ENCODE data around the gene GDF10. TPM values are rescaled to one million over a fixed set of nuclear protein-coding genes. Genes with fewer than 3 reads are reported as not detected.

Gene GDF10
- total and polyA plus RNA-seq, 2 donors (not counting 1 experiment from before 2014, with no cell fraction given) = not detected

GRCh38 chr10:47356708-47357107, 56.7 kb downstream of the GDF10 start:
- H3K4me3 ChIP-seq (ENCODE audit: control extremely low read depth in 1 of 5, extremely low read depth in 1 of 5, insufficient read depth in 1 of 5, low read depth in 2 of 5, low read length in 4 of 5) = no peak overlapping the region
- no peak overlapping the region for H2AFZ ChIP-seq (ENCODE audit: insufficient read depth, low read depth, low read length, poor library complexity, severe bottlenecking)
- no peak overlapping the region for H3K9ac ChIP-seq (ENCODE audit: low read length)
- H4K20me1 ChIP-seq (ENCODE audit: control insufficient read depth, insufficient read depth, low read length, poor library complexity, severe bottlenecking) = no peaks in the 10 kb centered on the region
- no peak overlapping the region for H3K4me2 ChIP-seq (replicated peaks; ENCODE audit: low read depth, low read length, poor library complexity, severe bottlenecking)
- H3K36me3 ChIP-seq (replicated peaks in 1 of 2; ENCODE audit: control extremely low read depth in 1 of 2, control insufficient read depth in 1 of 2, extremely low read depth in 1 of 2, insufficient read depth in 2 of 2, low read length in 1 of 2) = no peaks in the 10 kb centered on the region
- H3K9me3 Mint-ChIP-seq (ENCODE audit: insufficient read depth) = no peaks in the 10 kb centered on the region
- H3K27me3 Mint-ChIP-seq = no peaks in the 10 kb centered on the region
- H3K27me3 ChIP-seq (replicated peaks in 1 of 4; ENCODE audit: control extremely low read depth in 1 of 4, control insufficient read depth in 3 of 4, insufficient read depth in 4 of 4, low read length in 3 of 4) = no peaks in the 10 kb centered on the region
- no peaks in the 10 kb centered on the region for H3K79me2 ChIP-seq (ENCODE audit: control insufficient read depth, insufficient read depth, low read length)
- no peaks in the 10 kb centered on the region for H3K9me3 ChIP-seq (ENCODE audit: control extremely low read depth in 1 of 3, control insufficient read depth in 2 of 3, insufficient read depth in 1 of 3, low read length in 2 of 3)
- no peak for ATAC-seq (ENCODE audit: low read depth)
- intact Hi-C loops (cut with micrococcal nuclease) = no loop called here
- no peaks in the 10 kb centered on the region for H3K4me1 ChIP-seq (ENCODE audit: control insufficient read depth in 2 of 2, insufficient read depth in 2 of 2, low read length in 2 of 2)
- no peak for TF ChIP-seq CTCF (IDR thresholded peaks at IDR 0.05)
- TF ChIP-seq EZH2 (IDR thresholded peaks at IDR 0.05; ENCODE audit: borderline replicate concordance, insufficient read depth, low read depth, low read length, poor library complexity, severe bottlenecking) = no peak
- 82% methylated on average over 4 of the region's 5 CpGs for WGBS (ENCODE audit: insufficient coverage)
- H3K27ac Mint-ChIP-seq = no peak overlapping the region
- no peaks in the 10 kb centered on the region for H3K4me1 Mint-ChIP-seq
- H3K4me3 Mint-ChIP-seq = no peak overlapping the region
- H3K27ac ChIP-seq (ENCODE audit: low read length in 2 of 2) = no peak overlapping the region
- CTCF ChIA-PET = no interaction called here
- POLR2A ChIA-PET = no interaction called here
- no peak for DNase-seq

GRCh38 chr10:47357131-47357582, 57.2 kb downstream of the GDF10 start:
- Histone ChIP-seq H3K4me2 (replicated peaks; ENCODE audit: low read depth, low read length, poor library complexity, severe bottlenecking) (no peak overlapping the region), H3K9me3 (ENCODE audit: control extremely low read depth in 1 of 3, control insufficient read depth in 2 of 3, insufficient read depth in 1 of 3, low read length in 2 of 3) (no peaks in the 10 kb centered on the region), H3K4me3 (ENCODE audit: control extremely low read depth in 1 of 5, extremely low read depth in 1 of 5, insufficient read depth in 1 of 5, low read depth in 2 of 5, low read length in 4 of 5) (no peak overlapping the region), H2AFZ (ENCODE audit: insufficient read depth, low read depth, low read length, poor library complexity, severe bottlenecking) (no peak overlapping the region), H3K79me2 (ENCODE audit: control insufficient read depth, insufficient read depth, low read length) (no peaks in the 10 kb centered on the region), H3K27ac (ENCODE audit: low read length in 2 of 2) (no peak overlapping the region), H4K20me1 (ENCODE audit: control insufficient read depth, insufficient read depth, low read length, poor library complexity, severe bottlenecking) (no peaks in the 10 kb centered on the region), H3K36me3 (replicated peaks in 1 of 2; ENCODE audit: control extremely low read depth in 1 of 2, control insufficient read depth in 1 of 2, extremely low read depth in 1 of 2, insufficient read depth in 2 of 2, low read length in 1 of 2) (no peaks in the 10 kb centered on the region), H3K27me3 (replicated peaks in 1 of 4; ENCODE audit: control extremely low read depth in 1 of 4, control insufficient read depth in 3 of 4, insufficient read depth in 4 of 4, low read length in 3 of 4) (no peaks in the 10 kb centered on the region), H3K9ac (ENCODE audit: low read length) (no peak overlapping the region), H3K4me1 (ENCODE audit: control insufficient read depth in 2 of 2, insufficient read depth in 2 of 2, low read length in 2 of 2) (no peaks in the 10 kb centered on the region)
- H3K27me3 Mint-ChIP-seq = no peaks in the 10 kb centered on the region
- DNase-seq (no peak), ATAC-seq (ENCODE audit: low read depth) (no peak)
- TF ChIP-seq EZH2 (IDR thresholded peaks at IDR 0.05; ENCODE audit: borderline replicate concordance, insufficient read depth, low read depth, low read length, poor library complexity, severe bottlenecking) = no peak
- no peak for TF ChIP-seq CTCF (IDR thresholded peaks at IDR 0.05)
- 97% methylated on average over 3 of the region's 12 CpGs for WGBS (ENCODE audit: insufficient coverage)
- no peaks in the 10 kb centered on the region for H3K9me3 Mint-ChIP-seq (ENCODE audit: insufficient read depth)
- intact Hi-C loops (cut with micrococcal nuclease) = no loop called here
- no peak overlapping the region for H3K4me3 Mint-ChIP-seq
- H3K4me1 Mint-ChIP-seq = no peaks in the 10 kb centered on the region
- POLR2A ChIA-PET = no interaction called here
- H3K27ac Mint-ChIP-seq = no peak overlapping the region
- CTCF ChIA-PET = interaction anchor here (1.6 kb wide), 1 partner anchor 17 kb away, joined by 5 read pairs; no protein-coding TSS in a partner anchor
